Activated T-cell treated with anti-CD3 and anti-CD28 coated beads, Interleukin-2, amount 50 U/mL, for 24 hours (primary cell): ENCODE data around the gene DGKI.

Experiments used
- DNase-seq: peaks from one replicate; pipeline ENCODE4 v3.0.0-alpha.2; 2020
- H3K27ac Mint-ChIP-seq: 2 replicates; pipeline ENCODE4 v1.8.0; 2020; ENCODE audit warnings: mild to moderate bottlenecking, mixed read lengths
- H3K27me3 Mint-ChIP-seq: 2 replicates; pipeline ENCODE4 v1.8.0; 2020; ENCODE audit warnings: mixed read lengths
- H3K36me3 Mint-ChIP-seq: 2 replicates; pipeline ENCODE4 v1.8.0; 2020; ENCODE audit warnings: low read depth, mixed read lengths
- H3K4me1 Mint-ChIP-seq: 2 replicates; pipeline ENCODE4 v1.8.0; 2020; ENCODE audit warnings: low read depth, mixed read lengths
- H3K4me3 Mint-ChIP-seq: 2 replicates; pipeline ENCODE4 v1.8.0; 2020; ENCODE audit warnings: mild to moderate bottlenecking, moderate library complexity, mixed read lengths
- H3K9me3 Mint-ChIP-seq: 2 replicates; pipeline ENCODE4 v1.8.0; 2020; ENCODE audit warnings: mixed read lengths

The DGKI gene

DNA sequence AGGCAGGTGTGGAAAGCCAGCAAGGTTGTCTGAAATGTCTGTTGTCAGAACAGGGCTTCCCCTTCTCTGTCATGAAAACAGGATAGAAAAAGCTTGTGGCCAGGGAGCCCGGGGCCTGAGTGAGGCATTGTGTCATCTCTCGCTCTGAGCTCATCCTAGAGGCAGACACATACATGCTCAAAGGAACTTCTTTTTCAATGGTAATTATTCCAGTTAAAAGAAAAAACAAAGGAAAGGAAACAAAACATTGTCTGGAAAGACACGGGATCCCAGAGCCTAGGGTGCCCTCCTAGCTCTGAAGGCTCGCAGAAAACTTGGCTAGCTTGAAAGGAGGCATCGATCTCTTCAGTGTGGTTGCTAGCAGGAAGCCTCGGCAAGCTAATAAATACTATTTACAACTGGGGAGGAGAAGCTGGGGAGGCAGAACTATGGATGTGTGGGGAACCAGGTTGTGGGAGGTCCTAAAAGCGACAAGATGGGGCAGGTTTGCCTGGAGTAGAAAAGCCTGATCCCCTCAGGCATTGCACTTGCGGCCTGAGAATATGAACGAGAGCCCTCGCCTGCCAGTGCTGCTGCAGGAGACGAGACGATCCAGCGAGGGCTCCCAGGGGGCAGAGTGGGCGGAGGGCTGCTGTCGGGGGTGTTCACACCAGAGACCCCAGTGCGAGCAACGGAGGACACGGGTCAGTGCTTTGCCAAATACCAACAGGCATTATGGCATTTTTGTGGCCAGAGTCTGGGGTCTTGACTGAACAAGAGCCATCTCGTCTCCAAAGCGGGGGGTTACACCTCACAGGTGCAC, 32.8 kb upstream of the DGKI start:
- Mint-ChIP-seq H3K27me3 (no peaks in the 10 kb centered on the region), H3K9me3 (no peaks in the 10 kb centered on the region), H3K27ac (peak overlapping the region; percentile 58), H3K4me1 (peaks cover 17% of the 10 kb centered on the region), H3K4me3 (no peak overlapping the region), H3K36me3 (peaks cover 90% of the 10 kb centered on the region)
- DNase-seq, result no peak

DNA sequence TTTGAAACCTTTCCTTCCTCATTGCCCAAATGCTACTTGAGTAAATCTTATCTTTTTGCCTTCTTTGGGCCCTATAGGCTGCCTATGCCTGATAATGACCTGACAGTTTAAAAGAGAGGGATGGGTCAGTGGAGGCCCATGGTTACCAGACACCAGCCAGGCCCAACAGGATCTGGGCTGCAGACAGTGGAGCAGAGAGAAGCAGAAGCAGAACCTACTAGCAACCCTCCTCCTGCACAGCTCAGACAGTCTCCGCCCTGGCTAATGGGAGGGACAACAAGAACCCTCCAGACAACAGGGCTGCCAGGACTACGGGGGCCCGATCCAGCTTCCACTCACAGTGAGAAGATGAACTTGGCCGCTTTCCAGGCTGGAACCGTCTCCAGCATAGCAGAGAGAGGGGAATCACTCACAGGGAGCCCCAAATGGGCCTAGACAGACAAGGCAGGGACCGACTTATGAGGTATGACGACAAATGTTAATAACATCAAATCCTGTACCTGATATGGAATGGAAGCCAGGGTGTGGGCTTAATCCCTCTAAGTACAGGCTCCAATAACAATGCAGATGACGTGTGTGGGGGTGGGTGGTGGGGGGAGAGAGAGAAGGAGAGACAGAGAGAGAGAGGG, 31.7 kb upstream of the DGKI start:
- H3K36me3 Mint-ChIP-seq, result peaks cover 89% of the 10 kb centered on the region
- H3K27ac Mint-ChIP-seq, result no peak overlapping the region
- no peaks in the 10 kb centered on the region for H3K9me3 Mint-ChIP-seq
- no peak overlapping the region for H3K4me3 Mint-ChIP-seq
- H3K27me3 Mint-ChIP-seq, result no peaks in the 10 kb centered on the region
- no peak for DNase-seq
- peaks cover 26% of the 10 kb centered on the region for H3K4me1 Mint-ChIP-seq

DNA sequence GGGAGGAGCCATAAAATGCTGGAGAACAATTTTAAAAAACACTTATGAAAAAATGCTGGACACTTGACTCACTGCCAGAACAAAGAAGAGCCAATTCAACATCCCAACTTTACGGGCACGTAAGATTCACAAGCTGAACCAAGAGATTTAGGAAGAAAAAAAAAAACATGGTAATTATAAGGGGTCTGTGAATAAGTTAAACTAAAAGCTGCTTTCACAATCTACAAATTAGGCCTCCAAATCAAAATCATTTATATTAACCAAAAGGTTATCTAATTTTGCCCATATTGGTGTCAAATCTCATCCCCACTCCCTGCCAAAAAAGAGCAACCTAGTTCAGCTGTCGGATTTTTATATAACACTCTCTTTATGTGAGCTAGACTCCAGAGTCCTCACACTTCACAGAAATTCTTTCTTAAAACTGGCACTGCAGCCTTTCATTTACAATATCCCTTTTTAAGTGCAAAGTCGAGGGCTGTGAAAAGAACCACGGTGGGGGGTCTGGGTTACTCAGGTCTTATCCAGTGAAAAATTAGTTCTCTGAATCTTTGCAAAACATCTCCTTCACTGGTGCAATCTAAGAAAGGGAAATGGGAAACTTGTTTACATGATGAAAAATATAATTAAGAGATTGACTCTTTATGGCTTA, 30.4 kb upstream of the DGKI start:
- DNase-seq, result no peak
- H3K4me3 Mint-ChIP-seq, result no peak overlapping the region
- peaks cover 90% of the 10 kb centered on the region for H3K36me3 Mint-ChIP-seq
- no peaks in the 10 kb centered on the region for H3K9me3 Mint-ChIP-seq
- H3K27ac Mint-ChIP-seq, result peak overlapping the region; percentile 0
- peaks cover 29% of the 10 kb centered on the region for H3K4me1 Mint-ChIP-seq
- no peaks in the 10 kb centered on the region for H3K27me3 Mint-ChIP-seq

DNA sequence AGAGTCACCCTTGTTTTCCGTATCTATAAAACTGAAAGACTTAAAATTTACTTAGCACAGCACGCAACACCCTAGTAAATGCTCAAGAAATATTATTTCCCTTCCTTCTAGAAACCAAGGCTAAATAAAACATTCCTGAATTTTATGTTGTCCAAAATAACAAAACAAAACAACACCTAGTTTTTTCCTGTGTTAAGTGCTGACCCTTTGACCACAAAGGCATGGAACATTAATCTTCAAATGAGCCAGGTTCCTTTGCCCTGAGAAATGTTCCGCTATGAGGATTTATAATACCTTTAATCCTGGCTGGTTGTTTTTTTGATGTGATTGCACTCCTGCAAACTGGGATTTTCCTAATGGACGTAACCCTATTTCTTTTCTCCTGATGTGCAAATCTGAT, 29.0 kb upstream of the DGKI start:
- Mint-ChIP-seq H3K4me3 (no peak overlapping the region), H3K36me3 (peaks cover 84% of the 10 kb centered on the region), H3K4me1 (peaks cover 29% of the 10 kb centered on the region), H3K9me3 (no peaks in the 10 kb centered on the region), H3K27me3 (no peaks in the 10 kb centered on the region), H3K27ac (no peak overlapping the region)
- DNase-seq, result no peak

DNA sequence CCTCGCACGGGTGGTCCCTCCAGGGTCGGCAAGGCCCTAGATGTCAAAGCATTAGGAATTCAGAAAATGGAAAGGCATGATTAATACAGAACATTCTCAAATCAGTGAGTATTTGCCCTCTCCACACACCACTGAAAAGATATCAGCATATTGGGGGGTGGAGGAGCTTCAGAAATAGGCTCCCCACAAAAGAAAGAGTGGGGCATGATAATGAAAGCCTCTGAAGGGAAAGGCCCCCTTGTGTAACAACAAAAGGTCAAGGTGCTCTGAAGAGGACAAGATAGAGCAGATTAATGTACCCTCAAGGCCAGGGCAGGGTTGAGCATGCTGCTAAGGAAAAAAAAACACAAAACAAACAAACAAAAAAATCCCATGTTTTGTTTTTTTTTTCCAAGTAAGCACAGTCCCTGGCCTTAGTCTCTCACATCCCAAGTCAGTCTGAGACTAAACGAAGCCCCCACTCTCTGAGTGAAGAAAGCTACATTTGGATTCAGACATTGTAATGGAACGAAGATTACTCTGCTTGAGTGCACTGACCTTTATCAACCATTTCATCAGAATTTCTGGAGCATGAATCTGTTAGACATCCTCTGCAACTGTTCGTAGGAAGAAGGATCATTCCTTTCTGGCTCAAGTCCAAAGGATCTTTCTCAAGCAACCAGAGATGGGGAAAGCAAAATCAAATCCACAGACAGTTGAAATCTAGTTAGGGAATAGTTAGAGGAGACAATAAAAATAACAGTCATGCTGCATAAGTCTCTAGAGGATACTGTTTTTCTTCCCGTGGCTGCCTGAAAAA, 27.4 kb upstream of the DGKI start:
- DNase-seq, result no peak
- H3K36me3 Mint-ChIP-seq, result peaks cover 72% of the 10 kb centered on the region

DNA sequence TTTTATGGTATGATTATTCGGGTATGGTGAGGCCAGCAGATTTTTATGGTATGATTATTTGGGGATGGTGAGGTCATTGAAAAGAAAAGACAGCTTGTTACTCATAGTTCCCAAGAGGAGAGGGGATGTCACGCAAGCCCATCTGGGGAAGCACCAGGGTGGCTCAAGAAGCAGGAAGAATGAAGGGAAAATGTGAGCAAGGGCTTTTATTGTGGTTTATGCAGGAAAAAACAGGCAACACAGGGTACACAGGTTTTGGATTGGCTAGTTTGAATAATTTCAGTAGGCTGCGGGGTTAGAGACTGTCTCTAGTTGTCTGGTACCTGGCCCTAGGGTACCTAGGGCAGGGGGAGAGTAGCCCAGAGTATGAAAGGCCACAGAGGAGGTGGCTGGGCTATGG, 26.8 kb upstream of the DGKI start:
- Mint-ChIP-seq H3K36me3 (peaks cover 66% of the 10 kb centered on the region), H3K9me3 (no peaks in the 10 kb centered on the region), H3K27me3 (no peaks in the 10 kb centered on the region), H3K4me3 (no peak overlapping the region), H3K27ac (peak overlapping the region; percentile 92), H3K4me1 (peaks cover 25% of the 10 kb centered on the region)
- no peak for DNase-seq

More for the DNA sequence above, 27.4 kb upstream of the DGKI start:
- Mint-ChIP-seq H3K27me3 (no peaks in the 10 kb centered on the region), H3K27ac (peak overlapping the region; percentile 92), H3K4me1 (peaks cover 26% of the 10 kb centered on the region), H3K4me3 (no peak overlapping the region), H3K9me3 (no peaks in the 10 kb centered on the region)

DNA sequence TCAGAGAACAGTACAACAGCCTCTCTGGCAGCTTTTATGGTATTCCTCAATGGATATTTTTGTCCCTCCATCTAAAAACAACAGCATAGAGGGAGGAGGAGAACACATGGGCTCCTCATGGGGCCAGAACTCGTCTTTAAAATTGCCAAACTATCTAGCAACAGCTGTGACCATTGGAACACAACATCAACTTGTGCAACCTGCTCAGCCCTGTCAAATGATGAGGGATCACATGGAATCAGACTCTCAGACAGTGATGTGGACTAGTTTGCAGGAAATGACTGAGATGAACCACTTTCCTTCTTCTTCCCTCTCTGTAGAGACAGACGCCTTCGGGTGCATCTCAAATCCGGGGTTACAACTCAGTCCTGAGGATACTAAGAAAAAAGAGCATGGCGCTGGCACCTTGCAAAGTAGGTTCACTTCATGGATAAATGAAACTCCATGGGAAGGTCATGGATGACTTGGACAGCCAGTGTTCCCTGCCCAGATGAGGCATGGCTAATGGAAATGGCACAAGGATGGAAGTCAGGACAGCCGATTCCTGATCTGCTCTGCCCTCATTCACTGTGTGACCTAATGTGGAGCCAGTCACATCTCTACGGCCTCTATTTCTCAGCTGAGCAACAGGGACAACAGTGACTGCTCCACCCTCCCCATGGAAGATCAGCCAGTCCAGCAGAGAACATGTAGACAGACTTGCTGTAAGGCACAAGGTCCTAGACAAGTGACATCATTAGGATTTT, 24.6 kb upstream of the DGKI start:
- Mint-ChIP-seq H3K27ac (no peak overlapping the region), H3K4me3 (no peak overlapping the region), H3K4me1 (peaks cover 25% of the 10 kb centered on the region), H3K27me3 (no peaks in the 10 kb centered on the region), H3K36me3 (peaks cover 67% of the 10 kb centered on the region), H3K9me3 (peaks cover 4% of the 10 kb centered on the region)
- DNase-seq, result no peak

DNA sequence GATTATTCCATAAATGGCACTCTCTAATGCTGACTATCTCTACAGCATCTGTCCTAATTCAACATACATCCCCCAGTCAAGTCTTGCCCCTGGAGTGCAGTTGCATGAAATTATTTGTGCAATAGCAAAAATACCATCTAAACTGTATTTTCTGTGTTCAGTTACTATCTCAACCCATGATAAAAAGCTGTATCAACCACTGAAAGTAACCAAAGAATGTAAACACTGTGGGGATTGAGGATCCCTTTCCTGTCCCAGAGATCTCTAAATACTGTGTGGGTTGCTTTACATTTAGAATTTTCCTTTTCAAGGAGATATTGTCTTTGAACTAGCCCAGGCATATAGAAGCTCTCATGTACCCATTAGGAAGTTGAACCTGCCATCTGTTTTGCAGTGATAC, 23.9 kb upstream of the DGKI start:
- no peak for DNase-seq
- no peak overlapping the region for H3K27ac Mint-ChIP-seq
- no peaks in the 10 kb centered on the region for H3K27me3 Mint-ChIP-seq
- peaks cover 68% of the 10 kb centered on the region for H3K36me3 Mint-ChIP-seq
- peaks cover 10% of the 10 kb centered on the region for H3K9me3 Mint-ChIP-seq
- no peak overlapping the region for H3K4me3 Mint-ChIP-seq
- peaks cover 25% of the 10 kb centered on the region for H3K4me1 Mint-ChIP-seq

DNA sequence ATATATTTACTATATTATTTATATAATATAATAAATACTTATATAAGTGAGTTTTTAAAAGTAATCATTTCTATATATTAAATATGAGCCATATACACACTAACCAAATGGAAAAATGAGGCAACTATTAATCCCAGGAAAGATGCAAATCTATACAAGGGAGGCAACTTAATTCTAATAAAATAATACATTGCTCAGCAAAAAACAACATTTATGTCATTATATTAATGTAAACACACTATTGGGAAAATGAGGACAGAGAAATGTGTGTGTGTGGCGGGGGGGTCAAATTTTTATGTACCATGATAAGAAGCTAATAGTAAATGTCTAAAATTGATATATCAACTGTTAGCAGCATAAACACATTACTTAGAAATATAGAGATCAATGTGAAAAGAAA, 23.3 kb upstream of the DGKI start:
- Mint-ChIP-seq H3K9me3 (peaks cover 15% of the 10 kb centered on the region), H3K4me1 (peaks cover 25% of the 10 kb centered on the region), H3K27ac (no peak overlapping the region), H3K27me3 (no peaks in the 10 kb centered on the region), H3K4me3 (no peak overlapping the region), H3K36me3 (peaks cover 68% of the 10 kb centered on the region)
- DNase-seq, result no peak

DNA sequence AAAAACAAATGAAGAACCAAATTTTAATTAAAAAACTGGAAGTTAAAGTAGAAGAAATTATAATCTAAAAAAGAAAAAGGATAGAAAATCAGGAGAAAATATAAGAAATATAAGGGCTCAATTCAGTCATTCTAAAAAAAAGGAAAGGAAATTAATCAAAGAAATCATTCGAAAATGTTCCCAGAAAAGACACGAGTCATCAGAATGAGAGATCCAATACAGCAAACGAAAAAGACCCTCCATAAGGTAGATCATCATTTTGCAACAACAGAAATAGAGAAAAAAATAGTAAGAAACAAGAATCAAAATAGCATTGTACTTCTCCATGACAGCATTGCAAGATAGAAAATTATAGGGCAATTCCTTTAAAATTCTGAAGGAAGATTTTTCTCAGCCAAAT, 22.5 kb upstream of the DGKI start:
- H3K27me3 Mint-ChIP-seq, result no peaks in the 10 kb centered on the region
- H3K9me3 Mint-ChIP-seq, result peaks cover 17% of the 10 kb centered on the region
- H3K27ac Mint-ChIP-seq, result no peak overlapping the region
- no peak for DNase-seq
- peaks cover 20% of the 10 kb centered on the region for H3K4me1 Mint-ChIP-seq
- H3K4me3 Mint-ChIP-seq, result no peak overlapping the region
- H3K36me3 Mint-ChIP-seq, result peaks cover 66% of the 10 kb centered on the region

DNA sequence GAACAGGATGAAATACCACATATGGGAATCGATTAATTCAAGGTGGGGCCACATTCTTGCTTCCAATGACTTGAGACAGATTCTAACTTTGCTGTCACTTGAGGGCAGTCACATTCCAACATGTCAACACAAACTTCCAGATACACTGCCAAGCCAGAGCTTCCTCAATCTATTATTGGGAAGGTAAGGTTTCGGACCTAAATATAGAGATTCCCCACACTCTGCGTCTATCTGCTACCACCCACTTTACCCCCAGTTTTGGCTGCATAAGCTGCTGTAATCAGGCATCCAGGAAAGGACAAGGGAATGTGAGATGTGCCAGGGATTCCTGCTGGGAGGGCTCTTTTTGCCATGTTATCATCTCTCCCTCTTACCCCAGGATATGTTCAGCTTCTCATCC, 20.5 kb upstream of the DGKI start:
- H3K4me3 Mint-ChIP-seq, result no peak overlapping the region
- peaks cover 51% of the 10 kb centered on the region for H3K36me3 Mint-ChIP-seq
- H3K9me3 Mint-ChIP-seq, result peaks cover 17% of the 10 kb centered on the region
- H3K27ac Mint-ChIP-seq, result no peak overlapping the region
- no peak for DNase-seq
- H3K27me3 Mint-ChIP-seq, result no peaks in the 10 kb centered on the region
- H3K4me1 Mint-ChIP-seq, result peaks cover 7% of the 10 kb centered on the region

DNA sequence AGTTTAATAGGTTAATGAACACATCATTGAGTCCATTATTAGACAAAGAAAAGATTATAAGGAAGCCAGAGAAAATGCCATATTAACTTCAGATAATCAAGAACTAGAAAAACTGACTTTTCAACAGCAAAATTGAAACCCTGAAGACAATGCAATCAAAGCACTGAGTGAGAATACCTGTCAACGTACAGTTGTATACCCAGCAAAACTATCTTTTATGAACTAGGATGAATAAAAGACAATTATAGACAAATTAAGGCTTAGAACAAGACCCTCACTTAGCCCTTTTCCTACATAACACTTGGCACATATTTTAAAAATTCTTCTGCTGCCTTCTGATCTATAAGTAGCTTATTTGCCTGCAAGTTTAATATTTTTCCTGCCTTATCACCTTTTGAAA, 19.0 kb upstream of the DGKI start:
- Mint-ChIP-seq H3K27me3 (no peaks in the 10 kb centered on the region), H3K4me3 (no peak overlapping the region), H3K9me3 (peaks cover 17% of the 10 kb centered on the region), H3K36me3 (peaks cover 47% of the 10 kb centered on the region), H3K4me1 (peaks cover 5% of the 10 kb centered on the region), H3K27ac (no peak overlapping the region)
- DNase-seq, result no peak

DNA sequence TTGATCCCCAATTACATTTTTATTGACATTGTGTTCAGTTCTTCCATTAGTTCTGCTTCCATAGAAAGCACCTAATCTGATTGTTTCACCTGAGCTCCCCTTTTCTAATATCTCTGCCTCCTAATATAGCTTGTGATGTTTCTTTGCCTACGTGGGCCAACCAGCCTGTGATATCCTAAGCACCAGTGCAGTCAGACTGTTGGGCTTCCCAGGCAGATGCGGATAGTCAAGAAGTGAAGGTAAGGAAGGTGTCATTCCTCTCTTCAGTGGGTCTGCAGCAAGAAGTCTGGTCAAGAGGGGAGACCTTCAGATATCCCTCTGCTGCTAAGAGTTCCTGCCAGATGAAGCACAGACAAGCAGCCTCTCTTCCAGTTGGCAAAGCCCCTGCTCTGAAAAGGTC, 16.2 kb upstream of the DGKI start:
- peaks cover 36% of the 10 kb centered on the region for H3K36me3 Mint-ChIP-seq
- no peak overlapping the region for H3K27ac Mint-ChIP-seq
- peaks cover 17% of the 10 kb centered on the region for H3K9me3 Mint-ChIP-seq
- DNase-seq, result no peak
- peaks cover 2% of the 10 kb centered on the region for H3K4me1 Mint-ChIP-seq
- H3K27me3 Mint-ChIP-seq, result no peaks in the 10 kb centered on the region
- H3K4me3 Mint-ChIP-seq, result no peak overlapping the region

DNA sequence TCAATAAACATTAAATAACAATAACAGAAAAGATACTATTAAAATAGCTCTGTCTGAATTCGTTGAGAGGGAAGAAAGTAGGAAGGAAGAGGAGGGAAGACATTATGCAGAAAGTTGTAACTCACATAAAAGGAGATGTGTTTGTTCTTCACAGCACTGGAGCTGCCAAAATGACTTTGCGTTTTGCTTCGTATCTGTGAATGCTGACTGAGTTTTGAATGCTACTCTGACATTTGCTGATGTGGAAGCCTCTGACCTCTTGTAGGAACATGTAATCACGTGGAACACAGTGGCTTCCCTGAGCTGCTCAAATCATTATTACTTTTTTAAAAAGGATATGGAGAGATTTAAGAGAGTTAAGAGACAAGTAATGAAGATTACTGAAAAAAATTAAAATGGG, 15.6 kb upstream of the DGKI start:
- Mint-ChIP-seq H3K4me1 (peaks cover 2% of the 10 kb centered on the region), H3K9me3 (peaks cover 17% of the 10 kb centered on the region), H3K36me3 (peaks cover 30% of the 10 kb centered on the region), H3K27ac (no peak overlapping the region), H3K4me3 (no peak overlapping the region), H3K27me3 (no peaks in the 10 kb centered on the region)
- DNase-seq, result no peak
